SK-N-MC (cell line): ENCODE data around the gene DOCK10.

Experiments used
- EZH2 ChIP-seq: fragments of 200-600 bp; sonication (generic); IDR thresholded peaks from one replicate; pipeline ENCODE4 v1.6.1; 2017; ENCODE audit warnings: antibody characterized with exemption
- POLR2AphosphoS5 ChIP-seq: IDR thresholded peaks from 2 replicates; pipeline ENCODE4 v1.6.1; 2012; ENCODE audit warnings: mild to moderate bottlenecking, low read depth, low read length, borderline replicate concordance

DNA sequence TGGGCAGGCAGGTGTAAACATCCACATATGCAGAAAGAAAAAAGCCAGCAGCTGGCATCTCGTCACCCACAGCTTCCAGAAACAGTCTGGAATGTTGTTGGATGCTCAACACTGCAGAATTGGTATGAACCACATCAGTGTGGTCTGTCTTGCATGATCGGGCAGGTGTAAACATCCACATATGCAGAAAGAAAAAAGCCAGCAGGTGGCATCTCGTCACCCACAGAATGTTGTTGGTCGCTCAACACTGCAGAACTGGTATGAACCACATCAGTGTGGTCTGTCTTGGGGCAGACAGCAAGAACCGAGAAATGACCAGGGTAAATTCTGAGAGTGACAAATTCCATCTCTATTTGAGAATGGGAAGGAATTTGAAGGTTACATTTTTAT is 39.6 kb downstream of the DOCK10 start:
- TF ChIP-seq EZH2 = no peak
- no peak for TF ChIP-seq POLR2AphosphoS5
